Endothelial cell of umbilical vein (primary cell): ENCODE results near the gene PIWIL4. TPM values are rescaled to one million over a fixed set of nuclear protein-coding genes. Genes with fewer than 3 reads are reported as not detected.
"Not testable (repeated sequence)": the region's sequence is repeated elsewhere in the genome, so short reads cannot be mapped to it uniquely, and the experiment has no call there.

Source experiments
- BruUV-seq: library from RNA; stranded (reverse); fragments of 400-500 nt; replicated peaks from 2 replicates; lab custom pipeline; 2021; lab: Mats Ljungman, UMichigan
- CTCF ChIA-PET: fragments of 300-600, 350-600 bp; sonication (Branson Sonifier 250); formaldehyde crosslinking; loops from one replicate; lab custom pipeline; 2021; ENCODE audit warnings: antibody characterized with exemption, inconsistent platforms; lab: Charles Lee
- POLR2A ChIA-PET: fragments of 300-600, 350-600 bp; sonication (Branson Sonifier 250); formaldehyde crosslinking; loops from one replicate; lab custom pipeline; 2021; ENCODE audit warnings: antibody characterized with exemption, inconsistent platforms; lab: Charles Lee
- DNase-seq: peaks from one replicate; pipeline ENCODE4 v3.0.0-alpha.2; 2011; ENCODE audit warnings: low read depth, low spot score
- FAIRE-seq: peaks from 2 replicates; lab custom pipeline; 2011; peaks lifted over from hg19 to GRCh38; lab: Jason Lieb, UNC
- H2AFZ ChIP-seq: 2 replicates; pipeline ENCODE4 v1.6.0; 2012; ENCODE audit warnings: low read depth, low read length, control low read depth, inconsistent platforms
- H3K27ac ChIP-seq: 2 replicates; pipeline ENCODE4 v1.5.1; 2011; ENCODE audit warnings: low read depth, mild to moderate bottlenecking, control low read depth, low read length, moderate library complexity; ENCODE audit not compliant: insufficient read depth
- H3K27me3 ChIP-seq, 2 experiments: 2 replicates each; pipeline versions ENCODE4 v1.6.0 to v1.6.1; 2011; ENCODE audit warnings: low read length in 2 of 2, mixed read lengths in 1 of 2; ENCODE audit not compliant: control insufficient read depth in 2 of 2, insufficient read depth in 2 of 2
- H3K36me3 ChIP-seq, 2 experiments: 2 replicates in 1 of 2; 3 replicates in 1 of 2; pipeline ENCODE4 v1.5.1; 2011; ENCODE audit warnings: low read length in 2 of 2, mild to moderate bottlenecking in 1 of 2, moderate library complexity in 1 of 2; ENCODE audit not compliant: control insufficient read depth in 2 of 2, insufficient read depth in 2 of 2; ENCODE audit errors: extremely low read depth in 1 of 2
- H3K4me1 ChIP-seq: 3 replicates; pipeline ENCODE4 v1.5.1; 2011; ENCODE audit warnings: mild to moderate bottlenecking, low read length; ENCODE audit not compliant: control insufficient read depth, insufficient read depth; ENCODE audit errors: extremely low read depth
- H3K4me2 ChIP-seq: 2 replicates; pipeline ENCODE4 v1.6.1; 2011; ENCODE audit warnings: low read length, control low read depth, mixed read lengths; ENCODE audit not compliant: insufficient read depth
- H3K4me3 ChIP-seq, 3 experiments: fragments of 200-600 bp in 1 of 3; sonication (generic), shearing (Covaris generic) in 1 of 3; replicated peaks in 1 of 3; 2 replicates each; pipeline ENCODE4 v1.5.1; 2011 to 2016; ENCODE audit warnings: control low read depth in 3 of 3, low read length in 3 of 3, mild to moderate bottlenecking in 2 of 3, inconsistent platforms in 1 of 3, low read depth in 1 of 3, moderate library complexity in 1 of 3; ENCODE audit not compliant: insufficient read depth in 1 of 3
- H3K79me2 ChIP-seq: 2 replicates; pipeline ENCODE4 v1.6.0; 2012; ENCODE audit warnings: low read length, inconsistent platforms; ENCODE audit not compliant: control insufficient read depth, insufficient read depth
- H3K9ac ChIP-seq: replicated peaks from 2 replicates; pipeline ENCODE3; 2011; ENCODE audit warnings: low read length, control low read depth; ENCODE audit not compliant: insufficient read depth; ENCODE audit errors: extremely low read depth
- H3K9me1 ChIP-seq: replicated peaks from 3 replicates; pipeline ENCODE4 v1.6.0; 2011; ENCODE audit warnings: mild to moderate bottlenecking, low read length; ENCODE audit not compliant: control insufficient read depth, insufficient read depth; ENCODE audit errors: extremely low read depth
- H3K9me3 ChIP-seq: replicated peaks from 2 replicates; pipeline ENCODE4 v1.5.1; 2012; ENCODE audit warnings: low read length, inconsistent platforms; ENCODE audit not compliant: control insufficient read depth, insufficient read depth
- H4K20me1 ChIP-seq: replicated peaks from 2 replicates; pipeline ENCODE3; 2011; ENCODE audit warnings: mild to moderate bottlenecking, low read length; ENCODE audit not compliant: control insufficient read depth, insufficient read depth; ENCODE audit errors: extremely low read depth
- CTCF ChIP-seq, 2 donors: IDR thresholded peaks; 1 replicate in 1 of 2; 2 replicates in 1 of 2; pipeline ENCODE4 v1.5.1; 2011; ENCODE audit warnings: low read length in 2 of 2, mild to moderate bottlenecking in 2 of 2, moderate library complexity in 2 of 2, control low read depth in 1 of 2, inconsistent platforms in 1 of 2, low read depth in 1 of 2; ENCODE audit not compliant: insufficient read depth in 1 of 2; ENCODE audit errors: extremely low read depth in 1 of 2
- FOS ChIP-seq: IDR thresholded peaks from 2 replicates; pipeline ENCODE4 v1.6.1; 2011; ENCODE audit warnings: mild to moderate bottlenecking, low read length, moderate library complexity, borderline replicate concordance; ENCODE audit not compliant: insufficient read depth
- MYC ChIP-seq: IDR thresholded peaks from one replicate; pipeline ENCODE4 v1.6.1; 2011; ENCODE audit warnings: mild to moderate bottlenecking, low read depth, low read length
- dilution Hi-C: fragments of 300-500 bp; cut with MboI; formaldehyde crosslinking; loops from one replicate; pipeline ENCODE4 v1.15.0; 2019; ENCODE audit warnings: low sequenced_read_pairs; ENCODE audit not compliant: extremely low pct_ligation_motif_present
- intact Hi-C: fragments of 100-400 bp; cut with micrococcal nuclease; formaldehyde crosslinking; loops from one replicate; pipeline ENCODE4 v1.10.0; 2022
- polyA plus RNA-seq, 4 experiments: library from polyadenylated mRNA; depleted of rRNA in 3 of 4; stranded (reverse) in 3 of 4; unstranded in 1 of 4; fragments of >200 nt; gene quantifications; 2 replicates each; pipeline versions ENCODE4 v1.2.1 to v1.2.3, GENCODE V29; 2011 to 2012; ENCODE audit warnings: missing spikeins in 1 of 4
- total RNA-seq: library from RNA; stranded (reverse); gene quantifications from 2 replicates; pipeline ENCODE4 v1.2.3, GENCODE V29; 2021

Gene PIWIL4
- total and polyA plus RNA-seq, 2 donors (not counting 3 experiments of a cell fraction or from before 2014, with no cell fraction given), result 0.55 to 0.64 TPM

GRCh38 chr11:94553938-94554337, 13.2 kb upstream of the PIWIL4 start:
- TF ChIP-seq MYC, result no peak
- no peak for TF ChIP-seq FOS
- TF ChIP-seq CTCF (IDR thresholded peaks at IDR 0.05; ENCODE audit: extremely low read depth in 1 of 2, insufficient read depth in 1 of 2, low read depth in 1 of 2, low read length in 2 of 2), result no peak
- POLR2A ChIA-PET, result no interaction called here
- Histone ChIP-seq H4K20me1 (no peaks in the 10 kb centered on the region), H3K4me2 (no peak overlapping the region), H2AFZ (no peak overlapping the region), H3K36me3 (no peaks in the 10 kb centered on the region), H3K27me3 (no peaks in the 10 kb centered on the region), H3K79me2 (no peaks in the 10 kb centered on the region), H3K9ac (no peak overlapping the region), H3K4me1 (no peaks in the 10 kb centered on the region), H3K9me3 (no peaks in the 10 kb centered on the region), H3K4me3 (no peak overlapping the region), H3K27ac (no peak overlapping the region), H3K9me1 (no peaks in the 10 kb centered on the region)
- FAIRE-seq (no peak), DNase-seq (no peak)
- CTCF ChIA-PET, result no interaction called here
- intact Hi-C loops, result no loop called here
- no TSS peak for BruUV-seq
- dilution Hi-C loops, result no loop called here

- BruUV-seq, DNase-seq, H3K27ac ChIP-seq, H2AFZ ChIP-seq, H3K9me3 ChIP-seq, intact Hi-C loops, H3K36me3 ChIP-seq, H4K20me1 ChIP-seq, POLR2A ChIA-PET, H3K4me3 ChIP-seq, H3K27me3 ChIP-seq, H3K9ac ChIP-seq, H3K4me1 ChIP-seq, H3K9me1 ChIP-seq, H3K79me2 ChIP-seq, FAIRE-seq, H3K4me2 ChIP-seq, dilution Hi-C loops: not testable (repeated sequence)
- CTCF ChIA-PET, result interaction anchor here (1.7 kb wide), 1 partner anchor 9 kb away, joined by 4 read pairs; no protein-coding TSS in a partner anchor
Measured at GRCh38 chr11:94555752-94556329, 11.3 kb upstream of the PIWIL4 start.
